ENCODE results near the gene GPHB5.

Gene GPHB5

DNA sequence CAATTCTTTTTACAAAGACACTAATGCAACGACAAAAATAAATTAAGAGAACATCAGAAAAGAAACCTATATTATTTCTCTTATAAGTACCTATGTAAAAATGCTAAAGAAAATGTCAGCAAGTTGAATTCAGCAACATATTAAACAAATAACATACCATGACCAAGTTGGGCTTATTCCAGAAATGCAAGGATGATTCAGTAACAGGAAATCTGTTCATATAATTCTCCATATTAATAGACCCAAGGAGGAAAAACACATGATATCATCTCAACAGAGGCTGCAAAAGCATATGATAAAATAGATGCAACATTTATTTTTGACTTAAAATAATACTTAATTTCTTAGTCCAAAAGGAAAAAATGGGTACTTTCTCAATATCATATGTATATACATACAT, 25.1 kb upstream of the GPHB5 start:
- DNase-seq (ENCODE audit: low read depth) = no peak
- TF ChIP-seq CTCF (IDR thresholded peaks at IDR 0.05; ENCODE audit: insufficient read depth, low read depth, low read length, missing control alignments) = no peak
- H3K4me3 ChIP-seq (ENCODE audit: low read depth, low read length) = no peak overlapping the region

DNA sequence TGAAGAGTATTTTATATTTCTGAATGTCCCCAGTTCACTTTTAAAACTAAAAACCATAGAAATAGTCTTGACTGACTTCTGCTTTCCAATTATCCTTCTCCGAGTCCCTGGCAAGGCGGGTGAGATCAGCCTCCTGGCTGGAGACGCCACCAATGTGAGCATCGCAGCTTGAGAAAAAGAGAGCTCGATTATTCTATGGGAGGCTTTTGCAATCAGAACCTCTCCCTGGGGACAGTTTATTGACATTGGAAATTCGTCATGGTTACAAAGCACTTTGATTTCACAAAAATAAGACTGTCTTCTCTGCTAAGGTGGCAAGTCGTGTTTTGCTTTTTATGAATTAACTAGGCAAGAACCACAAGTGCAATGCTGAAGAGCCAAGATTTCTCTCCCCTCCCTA, 23.6 kb upstream of the GPHB5 start:
- DNase-seq (ENCODE audit: low read depth) = no peak

GRCh38 chr14:63328787-63329737, 10.3 kb upstream of the GPHB5 start:
- no peak for DNase-seq (ENCODE audit: low read depth)
- TF ChIP-seq CTCF (IDR thresholded peaks at IDR 0.05; ENCODE audit: insufficient read depth, low read depth, low read length, missing control alignments) = no peak
- no peak overlapping the region for H3K4me3 ChIP-seq (ENCODE audit: low read depth, low read length)

More for the DNA sequence above, 23.6 kb upstream of the GPHB5 start:
- TF ChIP-seq CTCF (IDR thresholded peaks at IDR 0.05; ENCODE audit: insufficient read depth, low read depth, low read length, missing control alignments) = no peak
- H3K4me3 ChIP-seq (ENCODE audit: low read depth, low read length) = no peak overlapping the region

- no peak for TF ChIP-seq CTCF (IDR thresholded peaks at IDR 0.05; ENCODE audit: insufficient read depth, low read depth, low read length, missing control alignments)
- DNase-seq (ENCODE audit: low read depth) = no peak
- no peak overlapping the region for H3K4me3 ChIP-seq (ENCODE audit: low read depth, low read length)
Measured at GRCh38 chr14:63326840-63327239, 8.1 kb upstream of the GPHB5 start.

GRCh38 chr14:63322897-63323573, 4.3 kb upstream of the GPHB5 start:
- TF ChIP-seq CTCF (IDR thresholded peaks at IDR 0.05; ENCODE audit: insufficient read depth, low read depth, low read length, missing control alignments) = no peak

DNA sequence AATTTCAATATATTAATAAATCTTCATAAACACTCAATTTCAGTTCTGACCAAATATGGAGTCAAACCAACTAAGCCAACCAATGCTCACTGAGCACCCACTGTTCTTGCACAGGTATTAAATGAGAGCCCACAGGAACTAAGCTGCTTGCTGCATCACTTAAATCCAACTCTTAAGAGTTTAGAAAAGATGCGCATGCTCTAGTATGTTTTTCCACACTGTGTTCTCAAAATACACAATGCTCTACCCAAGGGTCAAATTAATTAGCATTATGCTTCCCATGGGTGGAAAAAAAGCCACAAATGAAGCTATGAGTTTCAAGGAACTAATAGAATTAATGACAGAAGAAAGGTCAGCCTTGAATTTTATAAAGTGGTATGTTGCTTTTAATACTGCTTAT, 3.7 kb upstream of the GPHB5 start:
- no peak for TF ChIP-seq CTCF (IDR thresholded peaks at IDR 0.05; ENCODE audit: insufficient read depth, low read depth, low read length, missing control alignments)
- no peak overlapping the region for H3K4me3 ChIP-seq (ENCODE audit: low read depth, low read length)
- no peak for DNase-seq (ENCODE audit: low read depth)

More at GRCh38 chr14:63322897-63323573, 4.3 kb upstream of the GPHB5 start:
- no peak overlapping the region for H3K4me3 ChIP-seq (ENCODE audit: low read depth, low read length)
- DNase-seq (ENCODE audit: low read depth) = no peak
